K562 (cell line): ENCODE data around the gene JDP2. TPM values are rescaled to one million over a fixed set of nuclear protein-coding genes. Genes with fewer than 3 reads are reported as not detected.

ENCODE experiments used
- ATAC-seq: fragments of 200-7000 bp; cut with Tn5 transposase; 3 replicates; pipeline ENCODE4 v1.9.1; 2020; ENCODE audit warnings: moderate library complexity
- BruUV-seq: library from RNA; stranded (reverse); fragments of 400-500 nt; replicated peaks from 2 replicates; lab custom pipeline; 2021; lab: Mats Ljungman, UMichigan
- CTCF ChIA-PET: fragments of 300-600 bp; formaldehyde crosslinking; extraction: SDS; loops from one replicate; lab custom pipeline; 2021; ENCODE audit warnings: low intra/inter-chr PET ratio; lab: Yijun Ruan, JAX
- POLR2A ChIA-PET: fragments of 300-600, 350-650 bp; sonication (Branson Sonifier 250); formaldehyde crosslinking; extraction: SDS; loops from one replicate; lab custom pipeline; 2021; ENCODE audit warnings: antibody characterized with exemption, inconsistent platforms; lab: Yijun Ruan, JAX
- DNase-seq, 4 experiments: peaks; one replicate each; pipeline versions ENCODE4 v3.0.0 to v3.0.0-alpha.2; 2011 to 2018; ENCODE audit warnings: low spot score in 3 of 4, mixed read lengths in 3 of 4; ENCODE audit errors: extremely low read depth in 1 of 4
- FAIRE-seq: peaks from 2 replicates; lab custom pipeline; 2011; peaks lifted over from hg19 to GRCh38; lab: Jason Lieb, UNC
- H2AFZ ChIP-seq: 2 replicates; pipeline ENCODE4 v1.6.0; 2011; ENCODE audit warnings: low read depth, low read length, control low read depth, inconsistent platforms
- H3K27ac ChIP-seq: fragments of 200-600 bp; 3 replicates; pipeline ENCODE4 v1.8.0; 2011; ENCODE audit warnings: low read depth, mild to moderate bottlenecking, control low read depth, inconsistent platforms, low read length, moderate library complexity, mixed read lengths; ENCODE audit errors: extremely low read depth
- H3K27me3 ChIP-seq, 2 experiments: fragments of 300-600 bp in 1 of 2; 2 replicates in 1 of 2; 3 replicates in 1 of 2; pipeline versions ENCODE4 v1.6.0 to v1.8.0; 2011; ENCODE audit warnings: inconsistent platforms in 2 of 2, low read length in 2 of 2, mild to moderate bottlenecking in 1 of 2, mixed read lengths in 1 of 2, moderate library complexity in 1 of 2; ENCODE audit not compliant: control insufficient read depth in 2 of 2, insufficient read depth in 2 of 2
- H3K36me3 ChIP-seq: fragments of 300-600 bp; 3 replicates; pipeline ENCODE4 v1.8.0; 2011; ENCODE audit warnings: mild to moderate bottlenecking, low read length, inconsistent platforms; ENCODE audit not compliant: control insufficient read depth, insufficient read depth
- H3K4me1 ChIP-seq, 2 experiments: fragments of 200-600 bp in 1 of 2; replicated peaks in 1 of 2; 2 replicates in 1 of 2; 3 replicates in 1 of 2; pipeline versions ENCODE4 v1.5.1 to v1.8.0; 2011; ENCODE audit warnings: inconsistent platforms in 2 of 2, low read length in 2 of 2, mild to moderate bottlenecking in 1 of 2, mixed read lengths in 1 of 2, moderate library complexity in 1 of 2; ENCODE audit not compliant: control insufficient read depth in 2 of 2, insufficient read depth in 2 of 2
- H3K4me2 ChIP-seq: 2 replicates; pipeline ENCODE4 v1.6.1; 2011; ENCODE audit warnings: low read length, control low read depth, inconsistent platforms, mixed read lengths; ENCODE audit not compliant: insufficient read depth
- H3K4me3 ChIP-seq: fragments of 200-600 bp; sonication (generic), shearing (Covaris generic); 2 replicates; pipeline ENCODE4 v1.5.1; 2016; ENCODE audit warnings: control low read depth, inconsistent platforms
- H3K79me2 ChIP-seq: fragments of 200-600 bp; 3 replicates; pipeline ENCODE4 v1.8.0; 2011; ENCODE audit warnings: low read length, inconsistent platforms; ENCODE audit not compliant: control insufficient read depth, insufficient read depth
- H3K9ac ChIP-seq, 2 experiments: 2 replicates each; pipeline versions ENCODE4 v1.6.0 to v1.6.1; 2011; ENCODE audit warnings: low read depth in 2 of 2, low read length in 2 of 2, control low read depth in 1 of 2, inconsistent platforms in 1 of 2, mild to moderate bottlenecking in 1 of 2, mixed read lengths in 1 of 2; ENCODE audit not compliant: insufficient read depth in 1 of 2
- H3K9me1 ChIP-seq: one replicate; pipeline ENCODE4 v1.6.0; 2011; ENCODE audit warnings: inconsistent platforms, mild to moderate bottlenecking, low read length, moderate library complexity; ENCODE audit not compliant: control insufficient read depth, insufficient read depth
- H3K9me3 ChIP-seq: replicated peaks from 2 replicates; pipeline ENCODE4 v1.5.1; 2011; ENCODE audit warnings: low read depth, low read length, inconsistent platforms; ENCODE audit not compliant: control insufficient read depth, insufficient read depth
- H4K20me1 ChIP-seq: replicated peaks from 2 replicates; pipeline ENCODE4 v1.6.1; 2011; ENCODE audit warnings: low read length, inconsistent platforms, mixed read lengths; ENCODE audit not compliant: control insufficient read depth, insufficient read depth
- E2F3 ChIP-seq: fragments of 250-450 bp; sonication (Bioruptor Pico); IDR thresholded peaks from 2 replicates; pipeline ENCODE4 v1.4.0; 2020; ENCODE audit warnings: mild to moderate bottlenecking
- FOSL1 ChIP-seq: fragments of 200-800 bp; sonication (Bioruptor generic); conservative IDR thresholded peaks from 2 replicates; pipeline ENCODE4 v1.6.1; 2016; ENCODE audit warnings: missing genetic modification characterization, missing compliant biosample characterization
- L3MBTL2 ChIP-seq: fragments of 450-650 bp; IDR thresholded peaks from 2 replicates; pipeline ENCODE4 v1.6.1; 2016; ENCODE audit warnings: mild to moderate bottlenecking, moderate library complexity
- MGA ChIP-seq: fragments of 450-650 bp; IDR thresholded peaks from 2 replicates; pipeline ENCODE4 v1.6.1; 2016; ENCODE audit warnings: mild to moderate bottlenecking, moderate library complexity
- PKNOX1 ChIP-seq: fragments of 450-650 bp; IDR thresholded peaks from 2 replicates; pipeline ENCODE4 v1.6.1; 2016
- POLR2AphosphoS5 ChIP-seq: IDR thresholded peaks from 2 replicates; pipeline ENCODE4 v1.6.1; 2011; ENCODE audit warnings: mild to moderate bottlenecking, low read depth, low read length, moderate library complexity; ENCODE audit not compliant: control insufficient read depth, insufficient read depth
- RBBP5 ChIP-seq: fragments of 200-600 bp; sonication (generic); IDR thresholded peaks from 2 replicates; pipeline ENCODE4 v1.6.1; 2012; ENCODE audit warnings: borderline replicate concordance, mild to moderate bottlenecking, low read length, control low read depth, inconsistent platforms; ENCODE audit not compliant: insufficient read depth, poor library complexity, severe bottlenecking
- SRSF3 ChIP-seq: fragments of 200-400 bp; formaldehyde crosslinking; IDR thresholded peaks from 2 replicates; pipeline ENCODE4 v1.6.1; 2016; ENCODE audit warnings: mild to moderate bottlenecking, low read length, moderate library complexity; ENCODE audit not compliant: insufficient read depth
- TRIM28 ChIP-seq: fragments of 450-650 bp; IDR thresholded peaks from 2 replicates; pipeline ENCODE4 v1.6.1; 2017
- WGBS: fragments of 100-300 bp; shearing (Covaris generic); methylation state at CpG from one replicate; pipeline ENCODE4 v1.1.6; 2016; ENCODE audit warnings: low coverage, mixed read lengths; ENCODE audit not compliant: insufficient coverage; ENCODE audit errors: missing lambda C conversion rate; 5-methylcytosine and 5-hydroxymethylcytosine counted together
- in situ Hi-C: fragments of 300-500 bp; cut with MboI; formaldehyde crosslinking; loops from 4 replicates; pipeline ENCODE4 v1.15.0; 2018; ENCODE audit warnings: inconsistent platforms, mixed read lengths
- intact Hi-C: fragments of 100-400 bp; cut with micrococcal nuclease; formaldehyde crosslinking; loops from 2 replicates; pipeline ENCODE4 v1.14.2; 2022
- polyA plus RNA-seq, 8 experiments: library from polyadenylated mRNA; depleted of rRNA in 4 of 8; stranded (reverse) in 5 of 8; unstranded in 3 of 8; fragments of >200 nt; fragmentation: Nextera tagmentation in 2 of 8; fragmentation: Illumina TruSeq in 1 of 8; extraction: Ambion mirVana in 2 of 8; extraction: Trizol in 1 of 8; gene quantifications; 2 replicates each; pipeline versions ENCODE4 v1.2.1 to v1.2.3, GENCODE V29; 2011 to 2014; ENCODE audit warnings: inconsistent platforms in 1 of 8, missing spikeins in 1 of 8
- total RNA-seq, 7 experiments: library from RNA; depleted of rRNA in 6 of 7; stranded (reverse); fragments of >200 nt in 6 of 7; fragmentation: Illumina TruSeq in 2 of 7; extraction: Trizol in 2 of 7; gene quantifications; 2 replicates each; pipeline versions ENCODE4 v1.2.1 to v1.2.3, GENCODE V29; 2011 to 2021; ENCODE audit warnings: low replicate concordance in 1 of 7

The JDP2 gene
- total and polyA plus RNA-seq, 9 of the 15 experiments (the other 6 are each of a cell fraction or from before 2014, with no cell fraction given) = 0.27 to 13.8 (median 3.1) TPM

- H3K27me3 ChIP-seq = no peaks in the 10 kb centered on the region
- no TSS peak for BruUV-seq
- H3K36me3 ChIP-seq = no peaks in the 10 kb centered on the region
- intact Hi-C loops (no loop called here), in situ Hi-C loops (no loop called here)
- H4K20me1 ChIP-seq = no peaks in the 10 kb centered on the region
- H3K9me3 ChIP-seq = no peaks in the 10 kb centered on the region
- ATAC-seq (no peak), DNase-seq (no peak), FAIRE-seq (no peak)
- no peaks in the 10 kb centered on the region for H3K9me1 ChIP-seq
- 43% methylated on average over 8 of the region's 8 CpGs for WGBS
- peaks cover 9 to 15% of the 10 kb centered on the region in 2 experiments; a peak in 4 of 5 replicates for H3K4me1 ChIP-seq
- H2AFZ ChIP-seq = peak overlapping the region; percentile 63
- H3K79me2 ChIP-seq = no peaks in the 10 kb centered on the region
- no peak overlapping the region for H3K4me3 ChIP-seq
- ChIA-PET POLR2A (interaction anchor here (0.8 kb wide), 1 partner anchor 104 kb away, joined by 3 read pairs; no protein-coding TSS in a partner anchor), CTCF (no interaction called here)
- no peak overlapping the region for H3K9ac ChIP-seq
- H3K27ac ChIP-seq = no peak overlapping the region
- no peak overlapping the region for H3K4me2 ChIP-seq
- TF ChIP-seq E2F3 (CRISPR knock-in tag) (no peak), MGA (peak; percentile 52; the same call in 1 of the 2 replicates), RBBP5 (no peak), FOSL1 (tag) (peak; percentile 66), POLR2AphosphoS5 (no peak), L3MBTL2 (peak; percentile 52), TRIM28 (no peak), SRSF3 (no peak), PKNOX1 (0 out of 2 replicates have a peak, but pooled peaks have one; percentile 15)
Measured at GRCh38 chr14:75422169-75422568, 5.7 kb upstream of the JDP2 start.
